Body of pancreas (tissue), 4 donors: ENCODE measurements around the gene MREG.

Experiments
- CTCF ChIP-seq, 7 experiments: fragments of 450-650 bp in 4 of 7; fragments of 200-600 bp in 3 of 7; sonication (generic) in 3 of 7; IDR thresholded peaks; one replicate each; pipeline ENCODE4 v1.5.1; 2016 to 2019; ENCODE audit warnings: antibody characterized with exemption in 7 of 7
- POLR2A ChIP-seq, 3 donors: fragments of 450-650 bp; IDR thresholded peaks; one replicate each; pipeline ENCODE4 v1.6.1; 2016; ENCODE audit warnings: antibody characterized with exemption in 3 of 3, mild to moderate bottlenecking in 2 of 3

GRCh38 chr2:215898363-215898762 is 115.0 kb downstream of the MREG start:
- TF ChIP-seq CTCF (IDR thresholded peaks at IDR 0.05), result no peak
- no peak for TF ChIP-seq POLR2A (IDR thresholded peaks at IDR 0.05)
